Glutamatergic neuron (in vitro differentiated cells): ENCODE data around the gene SMIM32. TPM values are rescaled to one million over a fixed set of nuclear protein-coding genes. Genes with fewer than 3 reads are reported as not detected.
A peak's percentile ranks its signal among the peaks of the same experiment; 100 is the strongest.

Source experiments
- DNase-seq: peaks from one replicate; pipeline ENCODE4 v3.0.0; 2022
- H3K27ac Mint-ChIP-seq: one replicate; pipeline ENCODE4 v1.8.0; 2020; ENCODE audit warnings: mild to moderate bottlenecking, mixed read lengths, inconsistent platforms; ENCODE audit not compliant: unreplicated experiment
- H3K27me3 Mint-ChIP-seq: one replicate; pipeline ENCODE4 v1.8.0; 2020; ENCODE audit warnings: mild to moderate bottlenecking, moderate library complexity, mixed read lengths, inconsistent platforms; ENCODE audit not compliant: unreplicated experiment
- H3K36me3 Mint-ChIP-seq: one replicate; pipeline ENCODE4 v1.8.0; 2020; ENCODE audit warnings: mild to moderate bottlenecking, mixed read lengths, inconsistent platforms; ENCODE audit not compliant: unreplicated experiment
- H3K4me1 Mint-ChIP-seq: one replicate; pipeline ENCODE4 v1.8.0; 2020; ENCODE audit warnings: mild to moderate bottlenecking, low read depth, mixed read lengths, inconsistent platforms; ENCODE audit not compliant: unreplicated experiment
- H3K4me3 Mint-ChIP-seq: one replicate; pipeline ENCODE4 v1.8.0; 2020; ENCODE audit warnings: mild to moderate bottlenecking, mixed read lengths, inconsistent platforms; ENCODE audit not compliant: unreplicated experiment
- H3K9me3 Mint-ChIP-seq: one replicate; pipeline ENCODE4 v1.8.0; 2020; ENCODE audit warnings: mild to moderate bottlenecking, moderate library complexity, mixed read lengths, inconsistent platforms; ENCODE audit not compliant: unreplicated experiment
- total RNA-seq: library from RNA; stranded (reverse); fragmentation: NEBNext Ultra II Directional; extraction: Animal tissue kit (Norgen Biotek cat#: 25700); gene quantifications from one replicate; pipeline ENCODE4 v1.2.1, GENCODE V29; 2021; ENCODE audit not compliant: unreplicated experiment
- TF ChIP-seq, protein P1 (sequence below): fragments of 200-600 bp; sonication (generic); IDR thresholded peaks from one replicate; pipeline ENCODE4 v1.5.0; 2021; ENCODE audit not compliant: partially characterized antibody, unreplicated experiment

SMIM32 gene
- total RNA-seq, 1 donor from 2014 or later, result not detected

DNA sequence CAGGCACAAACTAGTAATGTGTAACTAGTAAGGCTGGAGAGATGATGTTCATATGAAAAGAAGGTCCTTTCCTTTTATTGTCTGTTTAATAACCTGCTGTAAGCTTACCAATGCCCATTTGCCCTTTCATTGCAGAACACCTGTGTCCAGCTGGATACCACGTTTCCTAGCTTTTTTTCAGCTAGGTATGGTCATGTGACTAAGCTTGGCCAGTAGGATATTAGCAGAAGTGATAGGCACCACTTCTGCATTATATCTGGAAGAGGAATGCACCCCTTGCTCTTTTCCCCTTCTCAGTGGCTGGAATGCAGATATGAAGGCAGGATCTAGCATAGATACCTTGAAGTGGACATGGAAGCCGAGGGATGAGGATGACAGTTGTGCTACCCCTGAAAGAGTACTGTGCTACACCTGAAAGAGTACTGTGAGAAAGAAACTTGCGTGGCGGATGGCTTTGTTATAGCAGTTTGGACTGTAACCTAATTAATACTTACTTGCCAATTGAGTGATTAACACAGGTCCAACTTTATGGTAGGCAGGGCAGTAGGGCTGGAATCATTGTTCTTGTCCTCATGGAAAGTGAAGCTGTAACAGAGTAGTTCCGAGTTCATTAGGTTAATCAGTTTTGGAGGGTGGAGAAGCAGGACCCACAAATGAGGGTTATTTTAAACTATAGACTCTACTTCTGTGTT, 6.8 kb downstream of the SMIM32 start:
- Mint-ChIP-seq H3K36me3 (peaks cover 8% of the 10 kb centered on the region), H3K9me3 (peaks cover under 1% of the 10 kb centered on the region), H3K27ac (no peak overlapping the region), H3K27me3 (peaks cover 6% of the 10 kb centered on the region), H3K4me3 (no peak overlapping the region), H3K4me1 (peaks cover 4% of the 10 kb centered on the region)
- DNase-seq, result no peak
- TF ChIP-seq, protein P1, sequence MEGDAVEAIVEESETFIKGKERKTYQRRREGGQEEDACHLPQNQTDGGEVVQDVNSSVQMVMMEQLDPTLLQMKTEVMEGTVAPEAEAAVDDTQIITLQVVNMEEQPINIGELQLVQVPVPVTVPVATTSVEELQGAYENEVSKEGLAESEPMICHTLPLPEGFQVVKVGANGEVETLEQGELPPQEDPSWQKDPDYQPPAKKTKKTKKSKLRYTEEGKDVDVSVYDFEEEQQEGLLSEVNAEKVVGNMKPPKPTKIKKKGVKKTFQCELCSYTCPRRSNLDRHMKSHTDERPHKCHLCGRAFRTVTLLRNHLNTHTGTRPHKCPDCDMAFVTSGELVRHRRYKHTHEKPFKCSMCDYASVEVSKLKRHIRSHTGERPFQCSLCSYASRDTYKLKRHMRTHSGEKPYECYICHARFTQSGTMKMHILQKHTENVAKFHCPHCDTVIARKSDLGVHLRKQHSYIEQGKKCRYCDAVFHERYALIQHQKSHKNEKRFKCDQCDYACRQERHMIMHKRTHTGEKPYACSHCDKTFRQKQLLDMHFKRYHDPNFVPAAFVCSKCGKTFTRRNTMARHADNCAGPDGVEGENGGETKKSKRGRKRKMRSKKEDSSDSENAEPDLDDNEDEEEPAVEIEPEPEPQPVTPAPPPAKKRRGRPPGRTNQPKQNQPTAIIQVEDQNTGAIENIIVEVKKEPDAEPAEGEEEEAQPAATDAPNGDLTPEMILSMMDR, result no peak

DNA sequence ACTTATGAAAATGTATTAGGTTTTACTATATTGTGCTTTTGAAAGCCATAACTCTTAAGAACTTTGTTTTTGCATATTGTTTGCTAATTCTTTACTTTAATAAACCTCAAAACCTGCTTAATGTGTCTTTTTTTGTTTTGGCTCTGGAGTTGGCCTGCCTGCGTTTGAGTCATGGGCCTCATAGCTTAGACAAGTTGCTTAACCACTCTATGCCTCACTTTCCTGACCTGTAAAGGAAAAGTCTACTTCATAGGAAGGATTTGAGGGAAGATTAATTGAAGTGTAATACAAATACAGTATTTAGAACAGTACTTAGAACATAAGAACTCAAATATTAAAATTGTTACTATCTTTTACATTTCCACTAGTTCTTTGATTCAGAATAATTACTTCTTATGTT, 10.3 kb downstream of the SMIM32 start:
- H3K27me3 Mint-ChIP-seq, result no peaks in the 10 kb centered on the region
- no peak overlapping the region for H3K27ac Mint-ChIP-seq
- peaks cover 4% of the 10 kb centered on the region for H3K36me3 Mint-ChIP-seq
- no peaks in the 10 kb centered on the region for H3K4me1 Mint-ChIP-seq
- H3K9me3 Mint-ChIP-seq, result no peaks in the 10 kb centered on the region
- no peak for DNase-seq
- no peak overlapping the region for H3K4me3 Mint-ChIP-seq
- TF ChIP-seq, protein P1, result no peak

DNA sequence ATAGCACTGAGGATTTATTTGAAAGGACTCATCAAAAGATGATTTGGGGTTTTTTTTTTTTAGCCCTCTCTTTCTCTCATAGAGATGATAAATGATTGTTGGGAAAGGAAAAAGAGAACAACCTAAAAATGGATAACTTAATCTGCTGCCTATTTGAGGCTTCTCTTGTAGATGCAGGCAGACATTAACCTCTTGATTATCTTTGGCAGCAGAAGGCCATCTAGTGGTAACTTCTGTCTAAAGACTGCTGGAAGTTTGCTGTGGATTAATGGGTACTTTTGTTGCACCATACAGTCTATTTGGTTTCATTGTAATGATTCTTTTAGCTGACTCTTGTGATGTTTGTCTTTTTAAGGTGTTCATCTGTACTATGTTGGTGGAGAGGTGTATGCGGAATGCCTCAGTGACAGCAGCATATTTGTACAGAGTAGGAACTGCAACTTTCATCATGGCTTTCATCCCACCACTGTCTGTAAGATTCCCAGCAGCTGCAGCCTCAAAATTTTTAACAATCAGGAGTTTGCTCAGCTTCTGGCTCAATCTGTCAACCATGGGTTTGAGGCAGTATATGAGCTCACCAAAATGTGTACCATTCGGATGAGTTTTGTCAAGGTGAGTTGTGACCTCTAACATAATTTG, 18.8 kb downstream of the SMIM32 start:
- H3K27me3 Mint-ChIP-seq, result no peaks in the 10 kb centered on the region
- no peaks in the 10 kb centered on the region for H3K4me1 Mint-ChIP-seq
- no peak overlapping the region for H3K4me3 Mint-ChIP-seq
- DNase-seq, result no peak
- no peaks in the 10 kb centered on the region for H3K36me3 Mint-ChIP-seq
- no peaks in the 10 kb centered on the region for H3K9me3 Mint-ChIP-seq
- peak overlapping the region; percentile 6 for H3K27ac Mint-ChIP-seq
- TF ChIP-seq, protein P1, result peak; percentile 61

DNA sequence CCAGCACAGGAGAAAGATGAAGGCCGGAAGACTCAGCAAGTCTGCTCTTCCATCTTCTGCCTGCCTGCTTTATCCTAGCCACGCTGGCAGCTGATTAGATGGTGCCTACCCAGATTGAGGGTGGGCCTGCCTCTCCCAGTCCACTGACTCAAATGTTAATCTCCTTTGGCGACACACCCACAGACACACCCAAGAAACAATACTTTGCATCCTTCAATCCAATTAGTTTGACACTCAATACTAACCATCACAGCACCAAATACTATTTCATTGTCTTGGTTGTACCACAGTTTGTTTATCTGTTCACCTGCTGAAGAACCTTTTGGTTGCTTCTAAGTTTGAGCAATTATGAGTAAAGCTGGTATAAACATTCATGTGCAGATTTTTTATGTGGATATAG, 23.7 kb downstream of the SMIM32 start:
- no peak for DNase-seq
- TF ChIP-seq, protein P1, result no peak
- no peaks in the 10 kb centered on the region for H3K9me3 Mint-ChIP-seq
- H3K27ac Mint-ChIP-seq, result no peak overlapping the region
- H3K27me3 Mint-ChIP-seq, result no peaks in the 10 kb centered on the region
- H3K4me3 Mint-ChIP-seq, result no peak overlapping the region
- H3K36me3 Mint-ChIP-seq, result no peaks in the 10 kb centered on the region
- no peaks in the 10 kb centered on the region for H3K4me1 Mint-ChIP-seq

DNA sequence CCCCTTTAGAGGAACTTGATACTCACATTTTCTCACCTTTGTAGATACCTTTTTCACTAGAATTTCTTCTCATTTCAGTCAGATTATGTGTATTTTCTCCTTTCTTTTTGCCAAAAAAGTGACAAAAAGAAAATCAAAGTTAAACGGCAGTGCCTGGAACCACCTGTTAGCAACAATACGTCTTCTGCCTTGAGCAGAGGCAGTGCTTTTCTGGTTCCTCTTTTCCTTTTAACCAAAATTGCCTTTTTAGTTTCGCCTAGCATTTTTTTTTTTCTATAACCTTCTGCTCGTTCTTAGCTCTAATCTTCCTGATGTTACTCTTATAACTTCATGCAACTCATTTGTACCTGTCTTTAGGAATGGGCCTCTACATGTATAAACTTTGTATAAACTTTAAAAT, 26.1 kb downstream of the SMIM32 start:
- Mint-ChIP-seq H3K27me3 (no peaks in the 10 kb centered on the region), H3K27ac (no peak overlapping the region), H3K9me3 (no peaks in the 10 kb centered on the region), H3K4me3 (no peak overlapping the region), H3K4me1 (no peaks in the 10 kb centered on the region), H3K36me3 (no peaks in the 10 kb centered on the region)
- TF ChIP-seq, protein P1, result no peak
- DNase-seq, result no peak
